ENCODE data around the gene PNPLA2. TPM values are rescaled to one million over a fixed set of nuclear protein-coding genes. Genes with fewer than 3 reads are reported as not detected.

PNPLA2 gene
- total and polyA plus RNA-seq, 2 of the 8 experiments (the other 6 are each of a cell fraction or from before 2014, with no cell fraction given) = 30.9 to 62.1 TPM

GRCh38 chr11:873706-874105 is 55.0 kb downstream of the PNPLA2 start:
- Histone ChIP-seq H3K27ac (ENCODE audit: low read depth, low read length) (no peak overlapping the region), H2AFZ (ENCODE audit: low read length) (no peak overlapping the region), H3K79me1 (ENCODE audit: low read depth, low read length) (no peaks in the 10 kb centered on the region), H4K8ac (ENCODE audit: extremely low read depth, insufficient read depth, low read length) (no peak overlapping the region), H2BK20ac (ENCODE audit: low read length) (no peak overlapping the region), H3K23ac (ENCODE audit: insufficient read length) (no peak overlapping the region), H2BK12ac (ENCODE audit: low read depth, low read length) (no peak overlapping the region), H3K23me2 (ENCODE audit: low read depth, low read length) (no peaks in the 10 kb centered on the region), H3K14ac (ENCODE audit: insufficient read length) (no peak overlapping the region), H4K91ac (replicated peaks; ENCODE audit: insufficient read length, low read length) (no peak overlapping the region), H2BK15ac (ENCODE audit: low read length) (no peak overlapping the region), H2BK5ac (ENCODE audit: low read depth, low read length) (no peak overlapping the region), H3K4me1 (replicated peaks in 1 of 4; ENCODE audit: control insufficient read depth in 3 of 4, insufficient read depth in 4 of 4, low read length in 3 of 4) (peaks cover 0 to 11% (median 6%) of the 10 kb centered on the region in 4 experiments; a peak in 5 of 7 replicates), H3K4ac (replicated peaks; ENCODE audit: insufficient read length, low read depth, low read length) (no peak overlapping the region), H3K27me3 (replicated peaks in 1 of 4; ENCODE audit: control insufficient read depth in 3 of 4, extremely low read depth in 1 of 4, insufficient read depth in 3 of 4, low read length in 3 of 4) (no peaks in the 10 kb centered on the region), H2AK5ac (ENCODE audit: low read depth, low read length) (no peak overlapping the region), H3K9ac (replicated peaks in 1 of 4; ENCODE audit: extremely low read depth in 1 of 4, low read depth in 3 of 4, low read length in 3 of 4) (no peak overlapping the region), H3K18ac (ENCODE audit: extremely low read depth, low read length) (no peak overlapping the region), H3K9me3 (ENCODE audit: insufficient read depth in 2 of 2, low read depth in 1 of 2, low read length in 1 of 2) (no peaks in the 10 kb centered on the region), H3K4me3 (ENCODE audit: extremely low read depth in 1 of 4, insufficient read depth in 2 of 4, low read depth in 3 of 4, low read length in 4 of 4) (no peak overlapping the region), H4K5ac (ENCODE audit: insufficient read length, low read depth, low read length) (no peak overlapping the region), H3K56ac (replicated peaks; ENCODE audit: insufficient read length, low read depth, low read length) (no peak overlapping the region), H2BK120ac (replicated peaks; ENCODE audit: low read depth, low read length) (no peak overlapping the region), H4K20me1 (replicated peaks in 1 of 2; ENCODE audit: control insufficient read depth in 1 of 2, insufficient read depth in 2 of 2, low read length in 2 of 2) (peaks cover 13 to 34% of the 10 kb centered on the region in 2 experiments), H3K4me2 (ENCODE audit: insufficient read depth in 1 of 2, low read depth in 2 of 2, low read length in 2 of 2) (no peak overlapping the region), H3K36me3 (ENCODE audit: control insufficient read depth in 2 of 4, insufficient read depth in 4 of 4, low read length in 3 of 4) (no peaks in the 10 kb centered on the region), H3K79me2 (ENCODE audit: control insufficient read depth in 1 of 2, insufficient read depth in 2 of 2, low read length in 2 of 2) (no peaks in the 10 kb centered on the region)
- DNase-seq (ENCODE audit: low read depth in 1 of 2, low spot score in 2 of 2) (no peak), FAIRE-seq (no peak)
- POLR2A ChIA-PET (ENCODE audit: partially characterized antibody) = interaction anchor here (0.8 to 1.0 kb wide), 2 partner anchors 10 to 19 kb away, joined by 3 read pairs; no protein-coding TSS in a partner anchor
- CTCF ChIA-PET (ENCODE audit: partially characterized antibody) = interaction anchor here (1.0 to 2.6 kb wide), 8 partner anchors 13 to 178 kb away, joined by 3 to 9 read pairs (median 4); no protein-coding TSS in a partner anchor
- 85% methylated on average over 12 of the region's 12 CpGs; no CpG with 5 or more reads in 1 of the 2 experiments for WGBS, 2 experiments (ENCODE audit: extremely low coverage in 1 of 2, insufficient coverage in 1 of 2, insufficient read length in 1 of 2, insufficient replicate concordance in 2 of 2, low coverage in 1 of 2, low lambda C conversion rate in 2 of 2, missing lambda C conversion rate in 1 of 2)
- no peak for TF ChIP-seq ASH2L (IDR thresholded peaks at IDR 0.05; ENCODE audit: low read length)
- TF ChIP-seq TAF7 (optimal IDR thresholded peaks at IDR 0.05; ENCODE audit: borderline replicate concordance, low read depth, low read length) = no peak
- TF ChIP-seq SIX5 (IDR thresholded peaks at IDR 0.05; ENCODE audit: low read depth, low read length) = no peak
- no peak for TF ChIP-seq SP1 (IDR thresholded peaks at IDR 0.05; ENCODE audit: low read depth, low read length)
- TF ChIP-seq CHD2 (IDR thresholded peaks at IDR 0.05; ENCODE audit: low read length) = no peak
- TF ChIP-seq RBBP5 (IDR thresholded peaks at IDR 0.05; ENCODE audit: borderline replicate concordance, low read depth, low read length) = no peak
- no peak for TF ChIP-seq BACH1 (IDR thresholded peaks at IDR 0.05; ENCODE audit: low read length)
- TF ChIP-seq TEAD4 (IDR thresholded peaks at IDR 0.05; ENCODE audit: low read depth, low read length) = no peak
- no peak for TF ChIP-seq CHD1 (IDR thresholded peaks at IDR 0.05; ENCODE audit: low read depth, low read length)
- no peak for TF ChIP-seq EP300 (IDR thresholded peaks at IDR 0.05; ENCODE audit: borderline replicate concordance in 1 of 2, low read depth in 2 of 2, low read length in 2 of 2)
- TF ChIP-seq TBP (IDR thresholded peaks at IDR 0.05; ENCODE audit: low read depth, low read length) = no peak
- no peak for TF ChIP-seq TCF12 (IDR thresholded peaks at IDR 0.05; ENCODE audit: low read depth, low read length)
- TF ChIP-seq PHF8 (conservative IDR thresholded peaks at IDR 0.05; ENCODE audit: low read depth, low read length) = no peak
- TF ChIP-seq EZH2 (IDR thresholded peaks at IDR 0.05; ENCODE audit: low read depth, low read length, severe bottlenecking) = no peak
- no peak for TF ChIP-seq CEBPB (IDR thresholded peaks at IDR 0.05; ENCODE audit: low read depth, low read length)
- no peak for TF ChIP-seq TAF1 (IDR thresholded peaks at IDR 0.05; ENCODE audit: low read depth, low read length)

Measured in H1 (cell line).